Measurements from ENCODE around the gene EGFR. TPM values are rescaled to one million over a fixed set of nuclear protein-coding genes. Genes with fewer than 3 reads are reported as not detected.
A peak's percentile ranks its signal among the peaks of the same experiment; 100 is the strongest.

The EGFR gene
- total and polyA plus RNA-seq, 2 experiments from 2014 or later, result 0.51 to 0.57 TPM

DNA sequence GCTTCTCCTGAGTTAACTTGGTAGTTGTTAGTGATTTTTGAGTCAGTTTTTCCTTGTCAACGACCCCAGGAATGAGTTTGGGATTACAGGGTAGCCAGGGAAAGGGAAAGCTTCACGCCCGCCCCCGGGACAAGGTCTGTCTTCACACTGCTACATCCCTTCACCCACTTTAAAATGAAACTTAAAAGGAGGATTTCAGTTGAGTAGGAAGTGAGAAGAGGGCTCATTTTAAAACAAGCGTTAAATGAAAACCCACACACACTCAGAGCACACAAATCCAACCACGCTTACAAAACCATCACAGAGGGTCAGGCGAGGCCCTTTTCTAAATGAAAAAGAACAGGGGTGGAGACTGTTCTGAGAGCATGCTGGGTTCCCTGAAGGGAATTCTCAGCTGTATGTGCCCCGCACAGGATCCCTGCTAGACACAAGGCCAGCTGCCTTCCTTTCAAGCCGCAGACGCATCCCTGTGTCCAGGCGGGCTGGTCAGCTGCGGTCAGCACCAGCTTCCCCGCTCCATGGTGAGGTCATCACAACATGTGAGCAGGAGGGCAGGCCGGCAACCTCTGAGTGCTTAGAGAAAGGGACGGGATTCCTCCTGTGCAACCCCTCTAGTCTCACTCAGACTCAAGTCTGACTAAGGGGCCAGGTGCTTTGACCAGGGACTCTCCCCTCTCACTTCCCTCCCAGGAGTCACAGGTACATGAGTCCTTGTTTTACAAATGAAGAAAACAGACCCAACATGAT is 111.8 kb downstream of the EGFR start:
- Histone ChIP-seq H3K4me1 (ENCODE audit: low read depth) (no peaks in the 10 kb centered on the region), H3K4me3 (no peak overlapping the region), H3K27me3 (no peaks in the 10 kb centered on the region), H3K27ac (no peak overlapping the region), H3K9me3 (ENCODE audit: low read depth) (no peaks in the 10 kb centered on the region), H3K36me3 (no peaks in the 10 kb centered on the region)
- TF ChIP-seq, protein P1, sequence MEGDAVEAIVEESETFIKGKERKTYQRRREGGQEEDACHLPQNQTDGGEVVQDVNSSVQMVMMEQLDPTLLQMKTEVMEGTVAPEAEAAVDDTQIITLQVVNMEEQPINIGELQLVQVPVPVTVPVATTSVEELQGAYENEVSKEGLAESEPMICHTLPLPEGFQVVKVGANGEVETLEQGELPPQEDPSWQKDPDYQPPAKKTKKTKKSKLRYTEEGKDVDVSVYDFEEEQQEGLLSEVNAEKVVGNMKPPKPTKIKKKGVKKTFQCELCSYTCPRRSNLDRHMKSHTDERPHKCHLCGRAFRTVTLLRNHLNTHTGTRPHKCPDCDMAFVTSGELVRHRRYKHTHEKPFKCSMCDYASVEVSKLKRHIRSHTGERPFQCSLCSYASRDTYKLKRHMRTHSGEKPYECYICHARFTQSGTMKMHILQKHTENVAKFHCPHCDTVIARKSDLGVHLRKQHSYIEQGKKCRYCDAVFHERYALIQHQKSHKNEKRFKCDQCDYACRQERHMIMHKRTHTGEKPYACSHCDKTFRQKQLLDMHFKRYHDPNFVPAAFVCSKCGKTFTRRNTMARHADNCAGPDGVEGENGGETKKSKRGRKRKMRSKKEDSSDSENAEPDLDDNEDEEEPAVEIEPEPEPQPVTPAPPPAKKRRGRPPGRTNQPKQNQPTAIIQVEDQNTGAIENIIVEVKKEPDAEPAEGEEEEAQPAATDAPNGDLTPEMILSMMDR (IDR thresholded peaks at IDR 0.05; ENCODE audit: low read depth, low read length), result no peak
- DNase-seq (ENCODE audit: low read depth in 1 of 2, low spot score in 1 of 2), result peak in 1 of 2 donors; percentile 83

DNA sequence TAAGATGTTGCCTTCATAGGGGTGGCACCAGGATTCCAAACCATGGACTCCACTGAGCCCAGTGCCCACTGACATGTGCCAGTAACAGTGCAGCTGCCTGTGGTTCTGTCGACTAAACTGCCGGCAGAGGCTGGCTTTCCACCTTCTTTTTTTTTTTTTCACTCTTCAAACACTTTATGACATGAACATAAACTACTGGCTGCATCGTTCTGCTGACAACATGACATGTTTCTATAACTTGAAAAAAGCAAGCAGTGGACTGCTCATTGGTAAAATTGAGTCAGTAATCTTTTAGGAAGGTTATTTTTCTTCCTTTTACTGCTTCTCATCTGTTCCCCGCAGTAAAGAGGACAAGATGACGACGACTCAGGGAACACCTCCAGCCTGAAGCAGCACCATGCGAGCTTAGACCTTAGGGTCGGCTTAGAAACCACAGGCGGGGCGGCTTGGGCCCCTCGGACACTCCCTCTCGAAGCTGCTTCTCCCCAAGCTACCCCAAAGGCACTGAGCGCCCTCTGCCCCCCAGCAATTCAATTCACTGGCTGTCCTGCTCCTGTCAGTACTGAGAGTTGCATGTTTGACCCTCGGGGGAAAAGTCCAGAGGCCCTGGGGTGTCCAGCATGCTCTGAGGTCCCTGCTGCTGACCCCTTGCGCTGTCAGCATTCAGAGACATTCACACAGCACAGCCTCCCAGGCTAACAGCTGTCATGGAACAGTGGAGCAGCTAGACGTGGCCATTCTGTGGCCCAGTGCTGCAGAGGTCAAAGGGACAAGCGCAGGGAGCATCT is 112.5 kb downstream of the EGFR start:
- no peak overlapping the region for H3K27ac ChIP-seq

DNA sequence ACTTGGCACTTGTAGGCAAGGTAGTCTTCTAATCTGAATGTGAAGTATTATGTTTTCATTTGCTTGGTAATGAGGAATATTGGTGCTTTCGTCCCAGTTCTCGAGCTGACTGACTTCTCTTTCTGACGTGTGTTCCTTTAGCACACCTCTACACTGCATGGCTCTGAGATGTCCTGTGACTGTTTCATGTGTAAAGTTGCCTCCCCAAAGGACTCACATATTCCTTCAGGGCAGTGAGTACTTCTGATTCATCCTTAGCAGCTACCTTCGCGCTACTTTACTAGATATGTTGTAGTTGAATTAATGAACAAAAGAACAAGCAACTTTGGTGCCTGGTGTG is 113.7 kb downstream of the EGFR start:
- Histone ChIP-seq H3K27me3 (no peaks in the 10 kb centered on the region), H3K4me3 (no peak overlapping the region), H3K9me3 (ENCODE audit: low read depth) (no peaks in the 10 kb centered on the region), H3K27ac (no peak overlapping the region), H3K36me3 (no peaks in the 10 kb centered on the region), H3K4me1 (ENCODE audit: low read depth) (no peaks in the 10 kb centered on the region)
- TF ChIP-seq, protein P1 (IDR thresholded peaks at IDR 0.05; ENCODE audit: low read depth, low read length), result no peak
- DNase-seq (ENCODE audit: low read depth in 1 of 2, low spot score in 1 of 2), result no peak

More for the DNA sequence above, 112.5 kb downstream of the EGFR start:
- DNase-seq (ENCODE audit: low read depth in 1 of 2, low spot score in 1 of 2), result no peak
- Histone ChIP-seq H3K36me3 (no peaks in the 10 kb centered on the region), H3K4me3 (no peak overlapping the region), H3K9me3 (ENCODE audit: low read depth) (no peaks in the 10 kb centered on the region), H3K4me1 (ENCODE audit: low read depth) (no peaks in the 10 kb centered on the region), H3K27me3 (no peaks in the 10 kb centered on the region)
- TF ChIP-seq, protein P1 (IDR thresholded peaks at IDR 0.05; ENCODE audit: low read depth, low read length), result no peak

DNA sequence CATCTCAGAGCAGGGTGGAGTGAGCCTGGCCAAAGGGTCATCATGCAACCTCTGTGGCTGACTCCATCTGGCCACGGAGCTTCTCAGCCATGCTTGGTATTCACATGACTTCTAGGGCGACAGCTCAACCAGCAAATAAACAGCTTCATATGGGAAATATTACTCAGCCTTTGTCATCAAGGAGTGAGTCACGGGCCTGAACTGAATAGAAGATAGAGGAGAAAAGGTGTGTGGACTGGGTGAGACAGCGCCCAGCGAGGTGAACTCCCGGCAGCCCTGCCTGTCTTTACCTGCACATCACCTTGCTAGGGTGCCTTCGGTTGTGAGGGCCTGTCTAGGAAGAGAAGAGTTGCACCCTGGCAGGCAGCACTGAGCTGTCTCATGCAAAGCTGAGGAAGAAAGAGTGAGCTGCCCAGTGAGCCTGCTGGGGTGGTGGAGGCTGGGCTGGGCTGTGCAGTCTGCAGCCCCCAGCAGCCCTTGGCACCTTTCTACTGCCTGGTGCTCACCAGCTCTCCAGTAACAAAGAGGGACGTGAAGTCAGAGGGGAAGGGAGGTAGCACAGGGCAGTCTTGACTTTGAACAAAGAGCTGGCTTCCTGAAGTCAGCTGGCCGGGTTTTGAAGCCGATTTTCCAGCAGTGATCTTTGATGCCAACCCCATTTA is 114.2 kb downstream of the EGFR start:
- no peaks in the 10 kb centered on the region for H3K9me3 ChIP-seq (ENCODE audit: low read depth)
- no peaks in the 10 kb centered on the region for H3K27me3 ChIP-seq
- peak in 1 of 2 donors; percentile 94 for DNase-seq (ENCODE audit: low read depth in 1 of 2, low spot score in 1 of 2)
- no peak overlapping the region for H3K4me3 ChIP-seq
- TF ChIP-seq, protein P1 (IDR thresholded peaks at IDR 0.05; ENCODE audit: low read depth, low read length), result no peak
- no peaks in the 10 kb centered on the region for H3K36me3 ChIP-seq
- no peak overlapping the region for H3K27ac ChIP-seq
- H3K4me1 ChIP-seq (ENCODE audit: low read depth), result no peaks in the 10 kb centered on the region

DNA sequence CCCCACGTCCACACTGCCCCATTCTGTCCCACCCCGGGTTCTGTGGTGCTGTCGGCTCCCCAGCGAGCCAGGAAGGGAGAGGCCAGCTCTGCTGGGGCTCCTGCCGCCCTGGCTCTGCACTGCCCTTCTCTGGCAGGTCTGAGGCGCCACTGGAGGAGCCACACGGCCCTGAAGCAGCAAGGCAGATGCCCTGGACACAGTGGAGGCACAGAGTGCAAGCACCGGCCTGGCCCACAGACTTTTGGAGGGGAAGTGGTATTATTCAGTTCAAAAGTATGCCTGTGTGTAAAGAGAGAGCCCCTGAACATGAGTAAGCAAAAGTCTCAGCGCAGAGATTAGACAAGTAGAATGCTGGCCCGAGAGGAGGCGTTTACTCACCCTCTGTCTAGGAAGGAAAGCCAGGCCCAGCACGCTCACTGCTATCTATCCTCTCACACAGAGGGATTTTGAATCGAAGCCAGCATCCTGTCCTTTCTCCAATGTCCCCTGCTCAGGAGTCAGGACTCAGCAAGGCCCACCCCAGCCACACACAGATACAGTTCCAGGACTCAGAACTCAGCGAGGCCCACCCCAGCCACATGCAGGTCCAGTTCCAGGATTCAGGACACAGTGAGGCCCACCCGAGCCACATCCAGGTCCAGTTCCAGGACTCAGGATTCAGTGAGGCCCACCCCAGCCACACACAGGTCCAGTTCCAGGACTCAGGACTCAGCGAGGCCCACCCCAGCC is 115.0 kb downstream of the EGFR start:
- H3K27ac ChIP-seq, result no peak overlapping the region
- no peaks in the 10 kb centered on the region for H3K27me3 ChIP-seq
- H3K4me3 ChIP-seq, result no peak overlapping the region
- no peaks in the 10 kb centered on the region for H3K4me1 ChIP-seq (ENCODE audit: low read depth)
- H3K9me3 ChIP-seq (ENCODE audit: low read depth), result no peaks in the 10 kb centered on the region
- TF ChIP-seq, protein P1 (IDR thresholded peaks at IDR 0.05; ENCODE audit: low read depth, low read length), result no peak
- peak; percentile 20 to 97 for DNase-seq (ENCODE audit: low read depth in 1 of 2, low spot score in 1 of 2)
- no peaks in the 10 kb centered on the region for H3K36me3 ChIP-seq

All from cardiac muscle cell (in vitro differentiated cells and primary cell).